ENCODE measurements around the gene TEX35.

The TEX35 gene

DNA sequence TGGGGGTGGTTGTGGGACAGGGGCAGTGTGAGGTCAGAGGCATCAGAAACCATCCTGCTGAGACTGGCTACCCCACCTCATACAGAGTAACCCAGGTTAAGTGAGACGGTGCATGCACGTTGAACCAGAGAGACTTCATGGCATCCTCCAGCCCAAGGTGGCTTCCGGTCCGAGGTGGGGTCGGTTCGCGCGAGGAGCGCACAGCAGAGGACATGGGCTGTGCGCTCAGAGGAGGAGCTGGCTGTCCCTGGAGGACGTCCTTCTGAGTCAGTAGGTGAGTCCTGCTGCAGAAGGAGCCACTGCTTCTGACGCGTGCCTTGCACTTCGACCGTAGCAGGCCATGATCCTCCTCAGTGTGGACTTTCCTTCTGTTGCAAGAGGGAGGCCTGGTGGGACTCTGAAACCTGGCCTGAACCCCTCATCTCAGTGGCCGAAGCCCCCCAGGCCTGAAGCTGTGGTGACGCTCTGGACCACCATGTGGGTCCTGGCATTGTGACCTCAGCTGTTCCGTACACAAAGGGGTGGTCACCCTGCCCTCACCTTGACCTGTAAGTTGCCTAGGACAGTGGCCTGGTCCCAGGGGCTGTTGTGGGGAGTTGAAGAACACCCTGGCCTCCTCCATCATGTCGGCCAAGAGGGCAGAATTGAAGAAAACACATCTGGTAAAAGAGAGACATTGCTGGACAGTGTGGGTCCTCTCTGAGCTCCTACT is at the start of gene TEX35:
Gene TEX35 (plus strand): TSS at position 544 of the 712 bp plus-strand sequence. CDS start 80 bp downstream, at position 624.
- no peak for DNase-seq (ENCODE audit: low spot score)

DNA sequence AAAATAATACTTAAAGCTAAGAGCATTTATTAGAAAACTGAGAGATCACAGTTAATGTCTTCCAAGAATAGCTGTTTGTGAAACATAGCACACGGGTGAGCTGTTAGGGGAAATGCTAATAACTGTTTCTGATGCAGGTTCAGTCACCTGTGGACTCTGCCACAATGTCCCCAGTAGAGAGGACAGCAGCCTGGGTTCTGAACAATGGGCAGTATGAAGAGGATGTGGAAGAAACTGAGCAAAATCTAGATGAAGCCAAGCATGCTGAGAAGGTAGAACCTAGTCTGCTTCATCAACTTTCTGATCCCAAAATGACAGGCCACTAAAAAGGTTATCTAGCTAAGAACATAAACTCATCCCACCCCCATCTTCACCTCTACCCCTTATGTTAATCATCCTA is 48.8 kb upstream of the TEX35 start:
- no peak for DNase-seq (ENCODE audit: low spot score)

DNA sequence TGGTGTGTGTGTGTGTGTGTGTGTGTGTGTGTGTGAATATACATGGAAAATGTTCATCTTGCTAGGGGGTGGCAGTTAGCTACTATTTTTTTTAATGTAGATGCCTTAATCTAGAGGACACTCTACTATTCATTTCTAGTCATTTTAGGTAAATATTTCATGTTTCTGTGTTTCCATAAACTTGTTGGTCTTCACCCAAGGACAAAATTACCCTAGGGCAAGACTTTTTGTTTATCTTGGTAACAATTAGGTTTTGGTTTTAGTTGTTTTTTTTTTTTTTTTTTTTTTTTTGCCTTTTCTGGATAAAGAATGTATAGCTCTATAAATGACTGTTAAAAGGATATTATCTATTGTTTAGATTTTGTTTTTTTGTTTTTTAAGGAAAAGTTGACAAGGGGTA is 48.3 kb upstream of the TEX35 start:
- no peak for DNase-seq (ENCODE audit: low spot score)

DNA sequence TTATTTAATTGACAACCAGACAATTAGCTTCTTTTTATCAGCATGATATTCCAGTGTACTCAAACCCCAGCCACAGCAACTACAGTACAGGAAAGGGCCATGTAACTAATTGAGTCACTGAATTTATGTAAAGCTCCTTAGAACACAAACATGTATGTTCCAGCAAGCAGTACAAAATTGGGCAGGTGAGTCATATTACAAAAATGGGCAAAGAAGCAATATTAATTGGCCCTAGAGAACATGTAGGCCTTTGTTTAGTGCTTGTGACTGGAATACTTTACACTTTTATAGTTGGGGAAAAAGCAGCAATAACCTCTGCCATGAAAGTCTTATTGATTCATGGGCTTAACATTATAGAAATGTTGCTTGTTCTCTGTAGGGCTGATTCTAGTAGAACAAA is 47.9 kb upstream of the TEX35 start:
- DNase-seq (ENCODE audit: low spot score), result no peak

DNA sequence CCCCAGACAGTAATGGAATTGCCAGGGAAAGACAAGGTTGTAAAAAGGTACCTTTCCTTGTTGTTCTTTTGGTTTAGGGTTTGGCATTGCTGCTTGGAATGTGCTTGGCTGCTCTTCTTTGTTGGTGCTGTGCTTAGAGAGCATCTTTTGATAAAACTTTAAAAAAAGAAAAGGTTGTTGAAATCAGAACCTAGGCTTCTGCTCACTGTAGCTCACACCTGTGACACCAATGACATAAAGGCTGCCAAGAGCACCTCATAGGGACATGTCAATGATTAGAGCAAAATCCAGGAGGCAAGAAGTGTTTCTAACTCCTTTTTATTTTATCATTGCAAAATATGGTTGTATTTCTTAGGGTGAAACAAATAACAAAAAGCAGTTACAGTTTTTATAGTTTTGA is 45.1 kb upstream of the TEX35 start:
- DNase-seq (ENCODE audit: low spot score), result no peak

DNA sequence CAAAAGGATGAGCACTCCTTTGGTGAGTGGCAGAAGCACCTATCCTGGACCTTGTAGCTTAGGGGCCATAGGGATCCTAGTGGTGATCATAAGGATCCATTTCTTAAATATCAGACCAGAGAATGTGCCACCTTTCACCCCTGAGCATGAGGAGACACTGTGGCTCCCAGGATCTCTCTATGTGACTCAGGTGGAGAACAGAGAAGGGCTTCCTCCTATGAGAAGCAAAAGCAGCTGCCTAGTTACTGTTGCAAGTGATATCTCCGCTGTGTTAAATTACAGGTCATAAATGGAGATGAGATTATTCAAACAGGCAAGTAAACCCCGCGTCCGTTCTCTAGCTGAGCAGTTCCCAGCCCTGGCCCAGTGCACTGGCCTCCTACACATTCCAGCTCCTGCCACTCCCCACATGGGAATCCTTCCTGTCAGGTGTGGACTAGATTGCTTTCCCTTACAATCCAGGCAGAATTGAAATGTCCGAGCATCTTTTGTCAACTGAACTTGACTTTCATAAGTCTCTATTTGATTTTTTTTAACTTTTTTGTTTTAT is 42.4 kb upstream of the TEX35 start:
- peak; percentile 52 for DNase-seq (ENCODE audit: low spot score)

DNA sequence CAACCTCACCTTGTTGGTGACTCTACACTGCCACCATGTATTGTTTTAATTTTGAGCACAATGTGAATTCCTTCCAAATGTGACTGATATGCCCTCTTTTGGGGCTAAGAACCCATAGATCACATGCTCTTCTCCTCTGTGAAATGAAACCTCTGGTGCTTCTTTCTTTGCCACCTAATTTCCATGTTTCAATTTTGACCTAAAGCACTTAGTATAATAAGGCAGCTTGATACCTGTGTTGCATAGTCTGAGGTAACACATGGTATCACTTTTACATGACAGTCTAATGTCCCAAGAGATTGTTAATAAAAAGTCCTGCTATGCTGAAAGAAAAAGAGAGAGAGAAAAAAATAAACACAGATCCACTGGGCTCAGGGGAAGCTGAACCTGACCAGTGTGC is 40.4 kb upstream of the TEX35 start:
- no peak for DNase-seq (ENCODE audit: low spot score)

DNA sequence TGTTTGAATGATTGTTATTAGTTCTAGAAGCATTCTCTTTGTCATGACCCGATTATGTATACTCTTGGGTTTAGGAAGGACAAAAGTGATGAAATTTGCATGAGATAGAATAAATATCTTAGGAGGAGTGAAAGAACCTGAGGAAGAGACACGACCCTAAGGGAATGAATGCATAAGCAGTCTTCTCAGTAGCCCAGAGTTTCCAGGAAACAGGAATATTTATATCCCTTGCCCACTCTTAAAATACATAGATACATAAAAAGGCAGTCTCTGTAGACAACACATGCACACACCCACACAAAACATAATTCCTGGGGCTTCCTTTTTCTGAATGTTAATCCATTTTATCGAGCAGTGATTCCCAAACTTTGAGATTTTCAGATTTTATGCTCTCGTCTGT is 35.5 kb upstream of the TEX35 start:
- no peak for DNase-seq (ENCODE audit: low spot score)

DNA sequence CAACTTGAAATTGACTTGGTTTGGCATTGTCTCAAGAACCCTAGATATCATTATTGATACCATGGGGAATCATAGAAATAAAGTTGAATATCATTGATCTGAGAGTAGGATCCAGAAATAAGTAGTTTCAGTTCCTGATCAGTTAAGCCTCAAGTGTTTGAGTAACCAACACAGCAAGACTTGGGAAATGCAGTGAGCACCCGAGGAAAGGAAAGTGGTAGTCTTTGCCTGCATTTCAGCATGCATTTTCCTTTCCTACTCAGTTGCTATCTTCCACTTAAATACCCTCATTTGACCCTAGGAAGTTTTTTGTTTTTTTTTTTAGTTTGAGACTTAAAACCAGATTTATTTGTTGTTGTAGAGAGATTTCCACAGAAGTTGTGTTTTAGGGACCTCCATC is 35.1 kb upstream of the TEX35 start:
- DNase-seq (ENCODE audit: low spot score), result no peak

DNA sequence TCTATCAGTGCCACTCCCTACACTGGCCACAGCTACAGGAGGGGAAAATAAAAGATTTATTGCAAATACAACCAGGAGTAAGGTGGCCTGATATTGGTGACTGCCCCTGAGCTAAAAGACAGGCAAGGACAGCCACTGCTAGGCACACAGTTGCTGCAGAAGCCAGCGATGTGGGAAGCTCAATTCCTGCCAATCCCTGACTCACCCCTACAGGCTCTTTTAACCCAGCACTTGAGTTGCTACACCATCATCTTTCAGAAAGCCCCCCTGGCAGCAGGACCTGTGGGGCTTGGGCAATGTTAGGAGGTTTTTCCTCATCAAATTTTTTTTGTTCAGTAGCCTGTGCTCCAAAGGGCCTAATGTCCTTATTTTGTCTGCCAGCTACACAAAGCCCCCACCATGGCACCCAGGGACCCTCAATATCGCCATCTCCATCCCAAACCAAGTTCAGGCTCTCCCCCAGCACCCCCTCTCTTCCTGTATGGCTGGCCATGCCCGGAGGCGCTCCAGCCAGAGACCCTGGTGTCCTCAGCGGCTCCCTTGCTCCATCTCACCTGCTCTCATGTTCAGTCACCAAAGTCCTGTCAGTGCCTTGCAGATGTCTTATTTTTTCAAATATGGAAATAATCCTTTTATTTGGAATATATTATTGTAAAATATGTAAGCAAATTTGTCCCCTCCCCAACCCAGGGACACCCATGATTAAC is 29.5 kb upstream of the TEX35 start:
- DNase-seq (ENCODE audit: low spot score), result no peak

DNA sequence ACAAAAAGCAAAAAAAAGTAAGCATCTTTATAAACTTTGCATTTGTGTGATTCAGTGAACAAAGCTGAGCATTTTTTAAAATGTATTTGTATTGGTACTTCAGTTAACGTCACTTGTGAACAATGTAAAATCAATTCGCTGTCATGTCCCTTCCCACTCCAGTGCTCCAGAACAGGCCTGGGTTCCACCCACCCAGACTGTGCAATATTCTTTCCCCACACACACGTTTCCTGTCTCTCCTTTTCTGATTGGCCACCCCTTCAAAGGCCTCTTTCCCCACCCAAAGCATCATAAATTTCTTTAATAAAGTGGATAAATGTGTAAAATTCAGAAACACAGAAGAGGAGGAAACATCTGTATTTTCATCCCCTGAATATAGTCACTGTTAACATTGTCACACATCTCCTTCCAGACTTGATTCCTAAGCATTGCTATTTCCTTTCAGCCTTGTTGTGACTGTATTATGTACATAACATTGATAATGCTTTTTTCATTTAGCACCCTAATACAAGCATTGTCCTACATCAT is 28.1 kb upstream of the TEX35 start:
- DNase-seq (ENCODE audit: low spot score), result no peak

DNA sequence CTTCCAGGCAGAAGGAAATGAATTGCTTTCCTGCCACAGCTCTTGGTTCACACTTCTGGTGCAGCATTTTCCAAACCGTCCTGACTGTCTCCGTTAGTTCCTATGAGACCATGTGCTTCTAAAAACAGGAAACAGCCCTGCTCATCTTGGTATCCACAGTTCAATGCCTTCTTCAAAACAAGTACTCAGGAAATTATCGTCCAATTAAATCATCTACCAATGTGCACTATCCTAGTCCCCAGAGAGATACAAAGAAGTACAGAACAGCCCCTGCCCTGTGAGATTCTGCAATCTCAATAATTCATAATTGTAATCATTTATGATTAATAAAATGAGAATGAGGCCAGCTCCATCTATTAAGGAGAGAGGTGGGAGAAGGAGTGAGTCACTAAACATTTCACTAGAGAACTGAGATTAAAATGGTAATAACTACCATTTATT is 27.3 kb upstream of the TEX35 start:
- no peak for DNase-seq (ENCODE audit: low spot score)

DNA sequence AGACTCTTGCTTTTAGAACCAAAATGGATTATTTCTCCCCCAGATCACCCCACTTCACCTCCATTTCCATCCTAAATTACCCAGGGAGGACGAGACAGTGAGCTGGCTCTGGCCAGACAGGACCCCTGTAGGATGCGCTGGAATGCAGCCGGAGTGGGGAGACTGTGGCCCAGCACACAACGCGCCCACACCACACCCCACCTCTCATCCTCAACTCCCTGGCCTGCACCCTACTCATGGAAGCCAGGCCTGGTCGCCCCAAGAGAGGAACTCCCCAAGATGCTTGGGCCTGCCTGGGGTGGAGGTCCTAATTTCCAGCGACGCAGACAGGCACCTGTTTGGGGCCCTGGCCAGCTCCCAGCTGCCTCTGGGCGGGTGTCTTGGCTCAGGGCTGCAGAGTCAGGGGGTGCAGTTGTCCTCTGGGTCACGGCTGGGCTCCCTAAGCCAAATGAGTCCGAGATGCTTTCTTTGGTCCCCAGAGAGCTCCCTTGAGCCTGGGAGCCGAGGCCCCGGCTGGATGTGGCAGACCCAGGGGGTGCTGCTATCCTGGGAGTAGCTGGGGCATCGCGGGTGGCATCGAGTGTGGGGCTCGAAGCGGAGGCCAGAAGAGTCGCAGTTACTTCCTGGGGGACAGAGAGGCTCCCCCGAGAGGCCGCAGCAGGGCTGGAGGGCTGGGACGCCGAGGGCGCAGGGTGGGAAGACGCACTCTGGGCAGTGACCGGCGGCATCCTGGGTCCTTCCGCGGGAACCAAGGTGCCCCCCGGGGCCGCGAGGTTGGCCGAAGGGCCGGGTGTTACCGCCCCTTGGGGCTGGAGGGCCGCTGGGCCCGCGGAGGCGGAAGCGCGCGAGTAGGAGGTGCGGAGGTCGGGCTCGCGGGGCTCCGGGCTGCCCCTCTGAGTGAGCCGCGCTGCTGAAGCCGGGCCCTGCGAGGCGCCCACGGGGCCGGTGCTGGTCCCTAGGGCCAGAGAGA is 26.5 kb upstream of the TEX35 start:
- no peak for DNase-seq (ENCODE audit: low spot score)

DNA sequence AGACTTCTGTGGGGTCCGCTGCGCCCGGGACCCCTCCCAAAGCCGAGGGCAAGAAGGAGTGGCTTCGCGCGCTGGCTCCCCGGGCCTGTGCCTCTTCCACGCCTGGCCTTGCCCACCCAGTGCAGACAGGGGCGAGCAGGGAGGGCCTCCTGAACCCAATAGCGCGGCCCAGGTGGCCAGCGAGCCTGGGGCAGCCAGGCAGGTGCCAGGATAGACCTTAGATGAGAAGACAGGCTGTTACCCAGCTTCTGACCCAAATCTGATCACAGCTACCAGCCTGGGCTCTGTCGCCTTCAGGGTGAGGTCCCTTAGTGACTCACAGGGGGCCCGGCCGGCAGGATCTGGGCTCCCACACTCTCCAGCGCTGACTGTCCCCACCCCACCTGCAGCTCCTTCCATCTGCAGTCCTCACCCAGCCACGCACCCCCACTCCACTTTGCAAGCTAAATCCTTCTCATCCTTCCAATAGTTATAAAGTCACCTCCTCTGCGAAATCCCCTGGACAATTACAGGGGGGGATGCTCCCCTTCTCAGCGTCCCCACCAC is 25.8 kb upstream of the TEX35 start:
- DNase-seq (ENCODE audit: low spot score), result no peak

DNA sequence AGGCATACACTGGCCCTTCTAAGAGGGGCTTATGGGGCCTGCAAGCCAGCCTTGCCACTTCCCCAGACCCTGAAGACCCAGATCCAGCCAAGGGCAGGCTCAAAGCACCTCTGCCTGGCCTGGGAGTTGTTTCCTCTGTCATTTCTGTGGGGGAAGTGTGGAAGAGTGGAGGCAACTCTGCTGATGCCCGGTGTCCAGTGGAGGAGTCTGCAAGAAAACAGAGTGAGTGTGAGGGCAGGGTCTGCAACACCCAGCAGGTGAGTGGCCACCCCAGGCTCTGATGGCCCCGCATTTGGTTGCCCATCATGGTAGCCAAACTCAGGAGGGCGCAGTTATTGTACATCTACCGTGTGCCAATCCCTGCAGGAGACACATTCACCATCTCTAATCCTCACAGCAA is 24.5 kb upstream of the TEX35 start:
- DNase-seq (ENCODE audit: low spot score), result no peak

DNA sequence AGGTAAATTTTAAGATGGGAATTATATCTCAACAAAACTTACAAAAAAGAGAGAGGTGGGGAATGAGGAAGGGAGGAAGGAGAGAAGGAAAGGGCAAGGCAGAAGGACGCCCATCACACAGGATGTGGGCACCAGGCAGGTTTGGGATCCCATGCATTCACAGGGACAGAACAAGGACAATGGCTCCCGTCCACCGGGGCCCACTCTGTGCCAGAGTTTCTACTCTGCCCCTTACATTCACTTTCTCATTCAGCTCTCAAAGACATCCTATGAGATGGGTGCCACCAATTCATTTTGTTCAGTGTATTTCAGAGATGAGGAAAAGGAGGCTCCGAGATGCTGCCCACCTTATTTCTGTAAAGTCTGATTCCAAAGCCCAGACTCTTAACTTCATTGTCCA is 23.5 kb upstream of the TEX35 start:
- DNase-seq (ENCODE audit: low spot score), result no peak

DNA sequence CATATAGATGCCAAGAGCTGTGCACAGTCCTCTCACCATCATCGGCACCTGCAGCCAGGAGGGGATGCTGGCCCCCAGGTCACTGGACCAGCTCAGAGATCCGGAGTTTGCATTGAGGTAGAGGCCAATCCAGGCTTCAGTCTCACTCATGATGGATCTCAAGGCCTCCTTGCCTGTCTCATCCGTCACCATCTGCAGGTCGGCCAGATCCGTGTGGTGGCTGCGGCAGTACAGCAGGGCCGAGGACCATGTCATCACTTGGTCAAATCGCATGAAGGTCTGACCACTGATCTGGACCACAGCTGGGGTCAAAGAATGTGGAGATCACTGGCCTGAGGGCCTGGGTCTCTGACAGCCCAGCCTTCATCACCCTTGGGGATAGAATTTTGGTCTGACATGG is 22.8 kb upstream of the TEX35 start:
- DNase-seq (ENCODE audit: low spot score), result no peak

DNA sequence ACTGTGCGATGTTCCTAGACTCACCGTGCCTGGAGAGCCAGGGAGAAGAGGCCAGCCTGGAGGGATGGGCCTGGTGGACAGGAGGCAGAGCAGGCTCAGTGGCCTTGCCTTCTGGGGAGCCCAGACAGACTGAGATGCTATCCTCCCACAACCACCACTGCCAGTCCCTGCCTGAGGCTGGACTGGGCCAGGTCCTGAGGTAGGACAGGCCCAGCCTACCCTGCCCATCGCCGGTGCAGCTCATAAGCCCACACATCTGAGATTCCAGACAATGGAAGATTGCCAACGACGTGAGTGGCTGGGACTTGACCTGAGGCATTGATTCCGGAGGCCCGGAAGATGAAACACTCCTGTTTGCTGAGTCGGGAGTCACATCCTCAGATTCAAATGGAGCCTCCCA is 21.9 kb upstream of the TEX35 start:
- DNase-seq (ENCODE audit: low spot score), result no peak

DNA sequence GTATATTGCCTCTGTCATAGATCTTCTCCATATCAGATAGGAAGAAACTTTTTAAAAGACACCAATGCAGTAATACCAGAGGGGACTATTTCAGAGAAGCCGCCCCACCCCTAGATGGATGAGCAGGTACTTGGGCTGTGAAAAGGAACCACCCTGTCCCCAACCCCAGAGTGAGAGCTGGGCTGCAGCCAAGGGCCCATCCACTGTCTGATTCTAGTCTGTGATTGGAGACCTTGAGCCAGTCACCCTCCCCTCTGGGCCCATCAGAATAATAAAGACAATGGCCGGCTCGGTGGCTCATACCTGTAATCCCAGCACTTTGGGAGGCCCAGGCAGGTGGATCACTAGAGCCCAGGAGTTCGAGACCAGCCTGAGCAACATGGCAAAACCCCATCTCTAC is 21.2 kb upstream of the TEX35 start:
- no peak for DNase-seq (ENCODE audit: low spot score)

DNA sequence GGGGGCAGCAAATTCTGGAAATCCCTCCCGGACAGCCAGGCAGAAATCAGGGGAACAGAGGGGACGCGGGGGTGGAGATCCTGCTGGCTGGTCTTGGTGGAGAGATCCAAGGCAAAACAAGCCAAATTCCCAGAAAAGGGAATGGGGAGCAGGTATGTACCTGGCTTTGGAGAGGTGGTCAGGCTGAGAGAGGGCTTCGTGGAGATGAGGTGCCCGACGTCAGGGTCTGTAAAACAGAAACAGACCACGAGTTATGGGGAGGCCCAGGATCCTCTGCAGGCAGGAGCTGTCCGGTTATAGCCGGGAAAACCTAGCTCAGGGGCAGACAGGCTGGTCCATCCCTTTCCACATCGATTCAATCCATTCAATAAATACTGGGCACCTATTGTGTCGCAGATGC is 20.6 kb upstream of the TEX35 start:
- no peak for DNase-seq (ENCODE audit: low spot score)

DNA sequence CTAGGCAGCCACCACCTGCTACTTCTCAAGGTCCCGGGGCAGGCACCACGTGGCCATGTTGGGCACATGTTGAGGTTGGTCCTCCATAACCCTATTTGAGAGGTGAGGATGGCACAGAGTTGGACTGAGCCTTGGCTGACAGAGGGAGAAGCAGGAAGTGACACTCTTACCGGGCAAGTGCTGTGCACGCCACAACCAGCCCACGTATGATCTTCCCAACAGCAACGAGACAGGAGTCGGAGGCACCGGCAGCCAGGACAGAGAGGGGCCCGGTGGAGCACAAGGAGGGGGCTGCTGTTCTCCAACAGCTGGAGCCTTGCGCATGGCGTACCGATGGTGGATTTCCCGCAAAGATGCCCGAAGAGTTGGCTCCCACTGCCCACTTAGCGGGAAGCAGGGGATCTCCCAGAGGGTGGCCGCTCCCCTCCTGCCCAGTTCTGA is 19.6 kb upstream of the TEX35 start:
- no peak for DNase-seq (ENCODE audit: low spot score)

DNA sequence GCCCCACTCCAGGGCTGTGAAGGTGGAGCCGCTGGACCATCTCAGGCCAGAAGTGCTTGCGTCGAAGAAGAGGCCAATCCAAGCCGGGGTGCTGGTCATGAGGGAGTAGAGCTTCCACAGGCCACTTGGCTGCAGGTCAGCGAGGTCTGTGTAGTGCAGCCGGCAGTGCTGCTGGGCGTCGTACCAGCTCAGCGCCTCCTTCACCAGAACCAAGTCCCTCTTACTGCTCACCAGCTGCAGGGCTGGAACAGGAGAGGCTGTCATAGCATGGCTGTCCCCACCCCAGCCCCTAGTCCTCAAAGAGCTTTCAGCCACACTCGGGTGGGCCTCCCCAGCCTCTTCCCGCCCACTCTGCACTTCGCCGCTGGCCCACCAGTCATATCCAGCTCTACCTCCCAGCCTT is 18.3 kb upstream of the TEX35 start:
- DNase-seq (ENCODE audit: low spot score), result no peak
